K562 (cell line): ENCODE results near the gene MRPL40. TPM values are rescaled to one million over a fixed set of nuclear protein-coding genes. Genes with fewer than 3 reads are reported as not detected.
A peak's percentile ranks its signal among the peaks of the same experiment; 100 is the strongest.

Source experiments
- ATAC-seq: fragments of 200-7000 bp; cut with Tn5 transposase; 3 replicates; pipeline ENCODE4 v1.9.1; 2020; ENCODE audit warnings: moderate library complexity
- BruUV-seq: library from RNA; stranded (reverse); fragments of 400-500 nt; replicated peaks from 2 replicates; lab custom pipeline; 2021; lab: Mats Ljungman, UMichigan
- CTCF ChIA-PET: fragments of 300-600 bp; formaldehyde crosslinking; extraction: SDS; loops from one replicate; lab custom pipeline; 2021; ENCODE audit warnings: low intra/inter-chr PET ratio; lab: Yijun Ruan, JAX
- POLR2A ChIA-PET: fragments of 300-600, 350-650 bp; sonication (Branson Sonifier 250); formaldehyde crosslinking; extraction: SDS; loops from one replicate; lab custom pipeline; 2021; ENCODE audit warnings: antibody characterized with exemption, inconsistent platforms; lab: Yijun Ruan, JAX
- DNase-seq, 4 experiments: peaks; one replicate each; pipeline versions ENCODE4 v3.0.0 to v3.0.0-alpha.2; 2011 to 2018; ENCODE audit warnings: low spot score in 3 of 4, mixed read lengths in 3 of 4; ENCODE audit errors: extremely low read depth in 1 of 4
- FAIRE-seq: peaks from 2 replicates; lab custom pipeline; 2011; peaks lifted over from hg19 to GRCh38; lab: Jason Lieb, UNC
- H2AFZ ChIP-seq: 2 replicates; pipeline ENCODE4 v1.6.0; 2011; ENCODE audit warnings: low read depth, low read length, control low read depth, inconsistent platforms
- H3K27ac ChIP-seq: fragments of 200-600 bp; 3 replicates; pipeline ENCODE4 v1.8.0; 2011; ENCODE audit warnings: low read depth, mild to moderate bottlenecking, control low read depth, inconsistent platforms, low read length, moderate library complexity, mixed read lengths; ENCODE audit errors: extremely low read depth
- H3K27me3 ChIP-seq, 2 experiments: fragments of 300-600 bp in 1 of 2; 2 replicates in 1 of 2; 3 replicates in 1 of 2; pipeline versions ENCODE4 v1.6.0 to v1.8.0; 2011; ENCODE audit warnings: inconsistent platforms in 2 of 2, low read length in 2 of 2, mild to moderate bottlenecking in 1 of 2, mixed read lengths in 1 of 2, moderate library complexity in 1 of 2; ENCODE audit not compliant: control insufficient read depth in 2 of 2, insufficient read depth in 2 of 2
- H3K36me3 ChIP-seq: fragments of 300-600 bp; 3 replicates; pipeline ENCODE4 v1.8.0; 2011; ENCODE audit warnings: mild to moderate bottlenecking, low read length, inconsistent platforms; ENCODE audit not compliant: control insufficient read depth, insufficient read depth
- H3K4me1 ChIP-seq, 2 experiments: fragments of 200-600 bp in 1 of 2; replicated peaks in 1 of 2; 2 replicates in 1 of 2; 3 replicates in 1 of 2; pipeline versions ENCODE4 v1.5.1 to v1.8.0; 2011; ENCODE audit warnings: inconsistent platforms in 2 of 2, low read length in 2 of 2, mild to moderate bottlenecking in 1 of 2, mixed read lengths in 1 of 2, moderate library complexity in 1 of 2; ENCODE audit not compliant: control insufficient read depth in 2 of 2, insufficient read depth in 2 of 2
- H3K4me2 ChIP-seq: 2 replicates; pipeline ENCODE4 v1.6.1; 2011; ENCODE audit warnings: low read length, control low read depth, inconsistent platforms, mixed read lengths; ENCODE audit not compliant: insufficient read depth
- H3K4me3 ChIP-seq: fragments of 200-600 bp; sonication (generic), shearing (Covaris generic); 2 replicates; pipeline ENCODE4 v1.5.1; 2016; ENCODE audit warnings: control low read depth, inconsistent platforms
- H3K79me2 ChIP-seq: fragments of 200-600 bp; 3 replicates; pipeline ENCODE4 v1.8.0; 2011; ENCODE audit warnings: low read length, inconsistent platforms; ENCODE audit not compliant: control insufficient read depth, insufficient read depth
- H3K9ac ChIP-seq, 2 experiments: 2 replicates each; pipeline versions ENCODE4 v1.6.0 to v1.6.1; 2011; ENCODE audit warnings: low read depth in 2 of 2, low read length in 2 of 2, control low read depth in 1 of 2, inconsistent platforms in 1 of 2, mild to moderate bottlenecking in 1 of 2, mixed read lengths in 1 of 2; ENCODE audit not compliant: insufficient read depth in 1 of 2
- H3K9me1 ChIP-seq: one replicate; pipeline ENCODE4 v1.6.0; 2011; ENCODE audit warnings: inconsistent platforms, mild to moderate bottlenecking, low read length, moderate library complexity; ENCODE audit not compliant: control insufficient read depth, insufficient read depth
- H3K9me3 ChIP-seq: replicated peaks from 2 replicates; pipeline ENCODE4 v1.5.1; 2011; ENCODE audit warnings: low read depth, low read length, inconsistent platforms; ENCODE audit not compliant: control insufficient read depth, insufficient read depth
- H4K20me1 ChIP-seq: replicated peaks from 2 replicates; pipeline ENCODE4 v1.6.1; 2011; ENCODE audit warnings: low read length, inconsistent platforms, mixed read lengths; ENCODE audit not compliant: control insufficient read depth, insufficient read depth
- BCL6 ChIP-seq: fragments of 250-450 bp; sonication (Bioruptor Pico); IDR thresholded peaks from 2 replicates; pipeline ENCODE4 v1.4.0; 2020
- FIP1L1 ChIP-seq: fragments of 200-400 bp; formaldehyde crosslinking; IDR thresholded peaks from 2 replicates; pipeline ENCODE4 v1.6.1; 2018; ENCODE audit warnings: mild to moderate bottlenecking, low read depth, low read length; ENCODE audit not compliant: poor library complexity, severe bottlenecking
- IRF2 ChIP-seq: sonication (generic); formaldehyde crosslinking; IDR thresholded peaks from 2 replicates; pipeline ENCODE4 v1.8.1; 2022; ENCODE audit warnings: mild to moderate bottlenecking, missing genetic modification reagents
- POLR2G ChIP-seq: fragments of 200-400 bp; formaldehyde crosslinking; IDR thresholded peaks from 2 replicates; pipeline ENCODE4 v1.6.1; 2017; ENCODE audit warnings: low read depth, mild to moderate bottlenecking, antibody characterized with exemption, low read length, moderate library complexity
- RBFOX2 ChIP-seq: fragments of 200-400 bp; formaldehyde crosslinking; IDR thresholded peaks from 2 replicates; pipeline ENCODE4 v1.6.1; 2017; ENCODE audit warnings: low read depth, mild to moderate bottlenecking, low read length, moderate library complexity
- TAF7 ChIP-seq: fragments of 450-650 bp; IDR thresholded peaks from 2 replicates; pipeline ENCODE4 v1.6.1; 2016; ENCODE audit warnings: missing genetic modification characterization, missing compliant biosample characterization
- WHSC1 ChIP-seq: IDR thresholded peaks from one replicate; pipeline ENCODE4 v1.6.1; 2012; ENCODE audit warnings: low read length, control low read depth, inconsistent platforms
- WGBS: fragments of 100-300 bp; shearing (Covaris generic); methylation state at CpG from one replicate; pipeline ENCODE4 v1.1.6; 2016; ENCODE audit warnings: low coverage, mixed read lengths; ENCODE audit not compliant: insufficient coverage; ENCODE audit errors: missing lambda C conversion rate; 5-methylcytosine and 5-hydroxymethylcytosine counted together
- in situ Hi-C: fragments of 300-500 bp; cut with MboI; formaldehyde crosslinking; loops from 4 replicates; pipeline ENCODE4 v1.15.0; 2018; ENCODE audit warnings: inconsistent platforms, mixed read lengths
- intact Hi-C: fragments of 100-400 bp; cut with micrococcal nuclease; formaldehyde crosslinking; loops from 2 replicates; pipeline ENCODE4 v1.14.2; 2022
- polyA plus RNA-seq, 8 experiments: library from polyadenylated mRNA; depleted of rRNA in 4 of 8; stranded (reverse) in 5 of 8; unstranded in 3 of 8; fragments of >200 nt; fragmentation: Nextera tagmentation in 2 of 8; fragmentation: Illumina TruSeq in 1 of 8; extraction: Ambion mirVana in 2 of 8; extraction: Trizol in 1 of 8; gene quantifications; 2 replicates each; pipeline versions ENCODE4 v1.2.1 to v1.2.3, GENCODE V29; 2011 to 2014; ENCODE audit warnings: inconsistent platforms in 1 of 8, missing spikeins in 1 of 8
- total RNA-seq, 7 experiments: library from RNA; depleted of rRNA in 6 of 7; stranded (reverse); fragments of >200 nt in 6 of 7; fragmentation: Illumina TruSeq in 2 of 7; extraction: Trizol in 2 of 7; gene quantifications; 2 replicates each; pipeline versions ENCODE4 v1.2.1 to v1.2.3, GENCODE V29; 2011 to 2021; ENCODE audit warnings: low replicate concordance in 1 of 7
- TF ChIP-seq, protein P1 (sequence below), 2 experiments: fragments of 450-650 bp in 1 of 2; sonication (generic) in 1 of 2; formaldehyde crosslinking in 1 of 2; IDR thresholded peaks in 1 of 2; conservative IDR thresholded peaks in 1 of 2; 2 replicates each; pipeline versions ENCODE4 v1.6.1 to v1.8.1; 2016 to 2023; ENCODE audit warnings: mild to moderate bottlenecking in 2 of 2, moderate library complexity in 2 of 2, inconsistent platforms in 1 of 2, missing genetic modification reagents in 1 of 2
- TF ChIP-seq, protein P2 (sequence below): fragments of 250-450 bp; sonication (Bioruptor Pico); IDR thresholded peaks from 2 replicates; pipeline ENCODE4 v1.9.0; 2021; ENCODE audit warnings: mild to moderate bottlenecking, inconsistent platforms

The MRPL40 gene
- total and polyA plus RNA-seq, 9 of the 15 experiments (the other 6 are each of a cell fraction or from before 2014, with no cell fraction given) = 132 to 652 (median 208) TPM

DNA sequence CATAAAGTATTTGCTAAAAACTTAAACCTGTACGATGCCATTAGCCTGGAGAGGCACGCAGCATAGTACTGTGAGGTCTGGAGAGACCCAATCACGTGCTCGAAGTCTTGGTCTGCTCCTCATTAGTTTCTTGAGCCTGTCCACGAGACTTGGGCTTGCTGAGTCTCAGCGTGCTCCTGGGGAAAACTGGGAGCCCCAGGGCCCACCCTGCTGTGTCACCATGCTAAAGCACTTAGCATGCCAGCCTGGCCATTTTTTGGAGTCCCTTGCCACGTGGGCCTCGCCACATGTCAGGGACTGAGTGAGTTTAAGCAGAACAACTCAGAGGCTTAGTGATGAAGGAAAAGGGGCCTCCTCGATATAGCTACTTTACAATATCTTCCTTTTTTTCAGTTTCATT lies 50.0 kb downstream of the MRPL40 start:
- H3K36me3 ChIP-seq = peaks cover 67% of the 10 kb centered on the region
- peak overlapping the region in 1 of 2 experiments; percentile 29; a peak in 2 of 4 replicates for H3K9ac ChIP-seq
- BruUV-seq = no TSS peak
- no peak for ATAC-seq
- no peak overlapping the region for H3K4me3 ChIP-seq
- H3K4me1 ChIP-seq = peaks cover 7 to 14% of the 10 kb centered on the region in 2 experiments
- no peaks in the 10 kb centered on the region for H3K9me3 ChIP-seq
- intact Hi-C loops (no loop called here), in situ Hi-C loops (no loop called here)
- POLR2A ChIA-PET = interaction anchor here (0.8 to 3.9 kb wide), 5 partner anchors 9 to 31 kb away, joined by 3 to 23 read pairs (median 3); no protein-coding TSS in a partner anchor
- DNase-seq = no peak
- H2AFZ ChIP-seq = no peak overlapping the region
- no peak for FAIRE-seq
- no peaks in the 10 kb centered on the region for H3K9me1 ChIP-seq
- no peak overlapping the region for H3K27ac ChIP-seq
- TF ChIP-seq IRF2 (CRISPR knock-in tag) (no peak), TAF7 (tag) (no peak), POLR2G (0 out of 2 replicates have a peak, but pooled peaks have one; percentile 33), WHSC1 (peak; percentile 41), RBFOX2 (peak; percentile 60; the same call in 1 of the 2 replicates), FIP1L1 (no peak), BCL6 (no peak)
- TF ChIP-seq, protein P1, sequence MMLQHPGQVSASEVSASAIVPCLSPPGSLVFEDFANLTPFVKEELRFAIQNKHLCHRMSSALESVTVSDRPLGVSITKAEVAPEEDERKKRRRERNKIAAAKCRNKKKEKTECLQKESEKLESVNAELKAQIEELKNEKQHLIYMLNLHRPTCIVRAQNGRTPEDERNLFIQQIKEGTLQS (IDR thresholded peaks at IDR 0.05) = no peak
- TF ChIP-seq, protein P1 (CRISPR knock-in tag; conservative IDR thresholded peaks at IDR 0.05) = 0 out of 2 replicates have a peak, but pooled peaks have one; percentile 22
- TF ChIP-seq, protein P2, sequence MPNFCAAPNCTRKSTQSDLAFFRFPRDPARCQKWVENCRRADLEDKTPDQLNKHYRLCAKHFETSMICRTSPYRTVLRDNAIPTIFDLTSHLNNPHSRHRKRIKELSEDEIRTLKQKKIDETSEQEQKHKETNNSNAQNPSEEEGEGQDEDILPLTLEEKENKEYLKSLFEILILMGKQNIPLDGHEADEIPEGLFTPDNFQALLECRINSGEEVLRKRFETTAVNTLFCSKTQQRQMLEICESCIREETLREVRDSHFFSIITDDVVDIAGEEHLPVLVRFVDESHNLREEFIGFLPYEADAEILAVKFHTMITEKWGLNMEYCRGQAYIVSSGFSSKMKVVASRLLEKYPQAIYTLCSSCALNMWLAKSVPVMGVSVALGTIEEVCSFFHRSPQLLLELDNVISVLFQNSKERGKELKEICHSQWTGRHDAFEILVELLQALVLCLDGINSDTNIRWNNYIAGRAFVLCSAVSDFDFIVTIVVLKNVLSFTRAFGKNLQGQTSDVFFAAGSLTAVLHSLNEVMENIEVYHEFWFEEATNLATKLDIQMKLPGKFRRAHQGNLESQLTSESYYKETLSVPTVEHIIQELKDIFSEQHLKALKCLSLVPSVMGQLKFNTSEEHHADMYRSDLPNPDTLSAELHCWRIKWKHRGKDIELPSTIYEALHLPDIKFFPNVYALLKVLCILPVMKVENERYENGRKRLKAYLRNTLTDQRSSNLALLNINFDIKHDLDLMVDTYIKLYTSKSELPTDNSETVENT (CRISPR knock-in tag) = 0 out of 2 replicates have a peak, but pooled peaks have one; percentile 43
- CTCF ChIA-PET = interaction anchor here (0.6 to 1.1 kb wide), 2 partner anchors 93 to 148 kb away, joined by 5 to 7 read pairs; no protein-coding TSS in a partner anchor
- H3K4me2 ChIP-seq = no peak overlapping the region
- H3K27me3 ChIP-seq = no peaks in the 10 kb centered on the region
- whole genome bisulfite sequencing = 94% methylated on average over 9 of the region's 9 CpGs
- peaks cover 56% of the 10 kb centered on the region for H3K79me2 ChIP-seq
- H4K20me1 ChIP-seq = peaks cover 11% of the 10 kb centered on the region
